Mesothelial cell of epicardium (in vitro differentiated cells): ENCODE measurements around the gene CACNA1F. TPM values are rescaled to one million over a fixed set of nuclear protein-coding genes. Genes with fewer than 3 reads are reported as not detected.

Experiments used
- DNase-seq, 2 experiments: peaks; one replicate each; pipeline ENCODE4 v3.0.0; 2021; ENCODE audit warnings: low spot score in 2 of 2; ENCODE audit not compliant: unreplicated experiment in 2 of 2
- H3K27ac Mint-ChIP-seq: 2 replicates; pipeline ENCODE4 v1.8.0; 2021; ENCODE audit warnings: mixed read lengths
- H3K27me3 Mint-ChIP-seq: 2 replicates; pipeline ENCODE4 v1.8.0; 2021; ENCODE audit warnings: low read depth, mixed read lengths
- H3K36me3 Mint-ChIP-seq: 2 replicates; pipeline ENCODE4 v1.8.0; 2021; ENCODE audit warnings: mixed read lengths
- H3K4me1 Mint-ChIP-seq: 2 replicates; pipeline ENCODE4 v1.8.0; 2021; ENCODE audit warnings: mixed read lengths
- H3K4me3 Mint-ChIP-seq: 2 replicates; pipeline ENCODE4 v1.8.0; 2021; ENCODE audit warnings: mild to moderate bottlenecking, moderate library complexity, mixed read lengths
- H3K9me3 Mint-ChIP-seq: 2 replicates; pipeline ENCODE4 v1.8.0; 2021; ENCODE audit warnings: mixed read lengths
- total RNA-seq: library from RNA; stranded (reverse); gene quantifications from 3 replicates; pipeline ENCODE4 v1.2.1, GENCODE V29; 2021
- TF ChIP-seq, protein P1 (sequence below): fragments of 200-600 bp; sonication (generic); IDR thresholded peaks from one replicate; pipeline ENCODE4 v1.5.0; 2021; ENCODE audit warnings: antibody characterized with exemption; ENCODE audit not compliant: unreplicated experiment

CACNA1F gene
- total RNA-seq, 1 donor from 2014 or later = 0.47 TPM

- H3K27me3 Mint-ChIP-seq = no peaks in the 10 kb centered on the region
- DNase-seq = no peak
- H3K36me3 Mint-ChIP-seq = peaks cover 2% of the 10 kb centered on the region
- H3K27ac Mint-ChIP-seq = no peak overlapping the region
- TF ChIP-seq, protein P1, sequence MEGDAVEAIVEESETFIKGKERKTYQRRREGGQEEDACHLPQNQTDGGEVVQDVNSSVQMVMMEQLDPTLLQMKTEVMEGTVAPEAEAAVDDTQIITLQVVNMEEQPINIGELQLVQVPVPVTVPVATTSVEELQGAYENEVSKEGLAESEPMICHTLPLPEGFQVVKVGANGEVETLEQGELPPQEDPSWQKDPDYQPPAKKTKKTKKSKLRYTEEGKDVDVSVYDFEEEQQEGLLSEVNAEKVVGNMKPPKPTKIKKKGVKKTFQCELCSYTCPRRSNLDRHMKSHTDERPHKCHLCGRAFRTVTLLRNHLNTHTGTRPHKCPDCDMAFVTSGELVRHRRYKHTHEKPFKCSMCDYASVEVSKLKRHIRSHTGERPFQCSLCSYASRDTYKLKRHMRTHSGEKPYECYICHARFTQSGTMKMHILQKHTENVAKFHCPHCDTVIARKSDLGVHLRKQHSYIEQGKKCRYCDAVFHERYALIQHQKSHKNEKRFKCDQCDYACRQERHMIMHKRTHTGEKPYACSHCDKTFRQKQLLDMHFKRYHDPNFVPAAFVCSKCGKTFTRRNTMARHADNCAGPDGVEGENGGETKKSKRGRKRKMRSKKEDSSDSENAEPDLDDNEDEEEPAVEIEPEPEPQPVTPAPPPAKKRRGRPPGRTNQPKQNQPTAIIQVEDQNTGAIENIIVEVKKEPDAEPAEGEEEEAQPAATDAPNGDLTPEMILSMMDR = no peak
- H3K4me3 Mint-ChIP-seq = no peak overlapping the region
- peaks cover 8% of the 10 kb centered on the region for H3K9me3 Mint-ChIP-seq
- peaks cover 16% of the 10 kb centered on the region for H3K4me1 Mint-ChIP-seq
These were observed 43.1 kb upstream of the CACNA1F start for GRCh38 chrX:49276207-49276606.

DNA sequence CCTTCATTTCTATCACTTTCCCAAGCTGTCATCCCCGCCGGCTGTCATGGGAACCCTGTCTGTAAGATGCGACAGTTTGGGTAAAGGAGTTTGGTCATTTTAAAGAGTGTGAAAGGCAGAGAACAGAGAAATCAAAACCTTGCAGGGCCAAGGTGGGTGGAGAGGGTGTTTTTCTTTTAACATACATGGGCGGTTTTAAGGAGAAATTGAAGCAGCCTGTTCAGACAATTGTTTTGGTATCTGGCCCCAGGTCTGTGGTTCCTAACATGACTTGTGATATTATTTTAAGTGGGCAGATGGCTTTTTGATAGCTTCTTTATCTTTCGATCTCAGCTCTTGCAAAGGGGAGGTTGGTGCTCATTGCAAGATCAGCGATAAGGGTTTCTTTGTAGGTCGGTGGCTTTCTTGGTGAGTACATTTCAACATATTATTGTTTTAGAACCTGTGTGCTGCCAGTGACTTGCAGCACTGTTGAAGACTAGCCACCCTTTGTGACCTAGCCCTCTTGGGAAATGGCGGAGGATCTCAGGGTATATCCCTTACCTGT lies 40.1 kb upstream of the CACNA1F start:
- Mint-ChIP-seq H3K36me3 (peaks cover 2% of the 10 kb centered on the region), H3K27ac (no peak overlapping the region), H3K9me3 (peaks cover 13% of the 10 kb centered on the region), H3K4me1 (peaks cover 22% of the 10 kb centered on the region), H3K27me3 (no peaks in the 10 kb centered on the region), H3K4me3 (no peak overlapping the region)
- no peak for DNase-seq
- TF ChIP-seq, protein P1 = no peak

GRCh38 chrX:49272421-49272820 lies 39.3 kb upstream of the CACNA1F start:
- TF ChIP-seq, protein P1 = no peak
- peaks cover 24% of the 10 kb centered on the region for H3K4me1 Mint-ChIP-seq
- H3K27me3 Mint-ChIP-seq = no peaks in the 10 kb centered on the region
- H3K36me3 Mint-ChIP-seq = peaks cover 2% of the 10 kb centered on the region
- H3K27ac Mint-ChIP-seq = no peak overlapping the region
- DNase-seq = no peak
- H3K9me3 Mint-ChIP-seq = peaks cover 16% of the 10 kb centered on the region
- H3K4me3 Mint-ChIP-seq = no peak overlapping the region

DNA sequence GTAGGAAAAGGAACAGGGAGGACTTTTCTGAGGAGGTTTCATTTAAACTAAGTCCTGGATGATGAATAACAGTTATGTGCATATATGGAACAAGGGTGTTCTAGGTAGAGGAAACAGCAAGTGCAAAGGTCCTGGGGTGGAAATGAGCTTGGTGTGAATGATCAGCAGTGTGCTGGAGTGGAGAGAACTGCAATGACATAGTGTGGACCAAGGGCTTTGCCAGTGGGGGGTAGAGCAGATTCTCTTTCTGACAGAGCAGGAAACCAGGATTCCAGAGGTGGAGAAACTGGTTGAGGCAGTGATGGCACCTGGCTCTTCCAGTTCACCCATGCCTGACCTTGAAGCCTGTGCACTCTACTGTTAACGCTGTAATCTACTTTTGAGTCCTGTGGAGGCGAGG lies 38.2 kb upstream of the CACNA1F start:
- Mint-ChIP-seq H3K36me3 (peaks cover 2% of the 10 kb centered on the region), H3K4me3 (peak overlapping the region; percentile 48), H3K27ac (peak overlapping the region; percentile 54), H3K4me1 (peaks cover 24% of the 10 kb centered on the region), H3K27me3 (no peaks in the 10 kb centered on the region), H3K9me3 (peaks cover 16% of the 10 kb centered on the region)
- TF ChIP-seq, protein P1 = no peak
- no peak for DNase-seq

DNA sequence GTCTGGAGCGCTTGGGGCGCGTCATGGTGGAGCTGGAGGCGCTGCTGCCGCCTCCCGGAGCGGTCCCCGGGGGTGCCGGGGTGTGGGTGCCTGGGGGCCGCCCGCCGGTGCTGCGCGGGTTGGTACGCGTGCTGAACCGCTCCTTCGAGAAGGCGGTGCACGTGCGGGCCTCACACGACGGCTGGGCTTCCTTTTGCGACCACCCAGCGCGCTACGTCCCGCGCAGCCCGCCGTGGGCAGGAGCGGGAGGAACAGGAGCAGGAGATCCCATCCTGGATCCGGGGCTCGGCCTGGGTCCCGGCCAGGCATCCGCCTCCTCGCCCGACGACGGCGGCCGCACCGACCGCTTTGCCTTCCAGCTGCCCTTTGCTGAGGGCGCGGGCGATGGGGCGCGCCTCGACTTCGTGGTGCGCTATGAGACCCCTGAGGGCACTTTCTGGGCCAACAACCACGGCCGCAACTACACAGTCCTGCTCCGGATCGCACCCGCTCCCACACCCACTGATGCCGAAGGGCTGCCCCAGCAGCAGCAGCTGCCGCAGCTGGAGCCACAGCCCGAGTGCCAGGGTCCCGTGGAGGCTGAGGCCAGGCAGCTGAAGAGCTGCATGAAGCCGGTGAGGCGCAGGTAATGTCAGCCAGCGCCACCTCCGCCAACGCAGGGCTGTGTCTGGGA lies 37.2 kb upstream of the CACNA1F start:
- no peak for DNase-seq
- Mint-ChIP-seq H3K36me3 (peaks cover 2% of the 10 kb centered on the region), H3K4me1 (peaks cover 24% of the 10 kb centered on the region), H3K27me3 (no peaks in the 10 kb centered on the region), H3K4me3 (peak overlapping the region; percentile 48), H3K9me3 (peaks cover 16% of the 10 kb centered on the region), H3K27ac (peak overlapping the region; percentile 54)
- TF ChIP-seq, protein P1 = no peak
